ENCODE measurements around the gene GIMAP8. TPM values are rescaled to one million over a fixed set of nuclear protein-coding genes. Genes with fewer than 3 reads are reported as not detected.
"Not testable (repeated sequence)": the region's sequence is repeated elsewhere in the genome, so short reads cannot be mapped to it uniquely, and the experiment has no call there.

The GIMAP8 gene
- total RNA-seq, 1 donor: not detected

GRCh38 chr7:150487625-150488024, 37.2 kb downstream of the GIMAP8 start:
- Histone ChIP-seq H3K4me2 (ENCODE audit: insufficient read depth, low read length) (no peak overlapping the region), H3K9me3 (ENCODE audit: low read depth, low read length) (no peaks in the 10 kb centered on the region), H3K4me3 (ENCODE audit: insufficient read depth, low read length) (no peak overlapping the region), H3K36me3 (ENCODE audit: insufficient read depth, low read length) (no peaks in the 10 kb centered on the region), H3K4me1 (ENCODE audit: insufficient read depth, low read length) (no peaks in the 10 kb centered on the region), H3K79me2 (ENCODE audit: insufficient read depth, low read length) (no peaks in the 10 kb centered on the region), H3K27me3 (ENCODE audit: insufficient read depth, low read length) (no peaks in the 10 kb centered on the region), H2AFZ (ENCODE audit: low read length) (no peak overlapping the region), H3K27ac (ENCODE audit: low read depth, low read length) (no peak overlapping the region), H4K20me1 (ENCODE audit: insufficient read depth, low read length) (no peaks in the 10 kb centered on the region)
- TF ChIP-seq CTCF (IDR thresholded peaks at IDR 0.05; ENCODE audit: extremely low read depth, low read depth, low read length): no peak
- no peak for DNase-seq (ENCODE audit: insufficient read length, low spot score, missing footprints)

GRCh38 chr7:150489782-150490181, 39.4 kb downstream of the GIMAP8 start:
- Histone ChIP-seq H3K36me3 (ENCODE audit: insufficient read depth, low read length) (no peaks in the 10 kb centered on the region), H4K20me1 (ENCODE audit: insufficient read depth, low read length) (no peaks in the 10 kb centered on the region), H3K9me3 (ENCODE audit: low read depth, low read length) (no peaks in the 10 kb centered on the region), H2AFZ (ENCODE audit: low read length) (no peak overlapping the region), H3K4me1 (ENCODE audit: insufficient read depth, low read length) (no peaks in the 10 kb centered on the region), H3K27ac (ENCODE audit: low read depth, low read length) (no peak overlapping the region), H3K27me3 (ENCODE audit: insufficient read depth, low read length) (no peaks in the 10 kb centered on the region), H3K4me3 (ENCODE audit: insufficient read depth, low read length) (no peak overlapping the region), H3K79me2 (ENCODE audit: insufficient read depth, low read length) (no peaks in the 10 kb centered on the region), H3K4me2 (ENCODE audit: insufficient read depth, low read length) (no peak overlapping the region)
- no peak for TF ChIP-seq CTCF (IDR thresholded peaks at IDR 0.05; ENCODE audit: extremely low read depth, low read depth, low read length)
- DNase-seq (ENCODE audit: insufficient read length, low spot score, missing footprints): no peak

DNA sequence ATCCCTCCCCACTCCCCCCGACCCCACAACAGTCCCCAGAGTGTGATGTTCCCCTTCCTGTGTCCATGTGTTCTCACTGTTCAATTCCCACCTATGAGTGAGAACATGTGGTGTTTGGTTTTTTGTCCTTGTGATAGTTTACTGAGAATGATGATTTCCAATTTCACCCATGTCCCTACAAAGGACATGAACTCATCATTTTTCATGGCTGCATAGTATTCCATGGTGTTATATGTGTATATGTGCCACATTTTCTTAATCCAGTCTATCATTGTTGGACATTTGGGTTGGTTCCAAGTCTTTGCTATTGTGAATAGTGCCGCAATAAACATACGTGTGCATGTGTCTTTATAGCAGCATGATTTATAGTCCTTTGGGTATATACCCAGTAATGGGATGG, 43.0 kb downstream of the GIMAP8 start:
- not testable (repeated sequence) for H3K79me2 ChIP-seq (ENCODE audit: insufficient read depth, low read length); H3K36me3 ChIP-seq (ENCODE audit: insufficient read depth, low read length); H3K27ac ChIP-seq (ENCODE audit: low read depth, low read length); H3K4me3 ChIP-seq (ENCODE audit: insufficient read depth, low read length); DNase-seq (ENCODE audit: insufficient read length, low spot score, missing footprints); H4K20me1 ChIP-seq (ENCODE audit: insufficient read depth, low read length); H2AFZ ChIP-seq (ENCODE audit: low read length); H3K27me3 ChIP-seq (ENCODE audit: insufficient read depth, low read length); H3K4me1 ChIP-seq (ENCODE audit: insufficient read depth, low read length); H3K9me3 ChIP-seq (ENCODE audit: low read depth, low read length); H3K4me2 ChIP-seq (ENCODE audit: insufficient read depth, low read length)

GRCh38 chr7:150502519-150502918, 52.1 kb downstream of the GIMAP8 start:
- Histone ChIP-seq H3K4me1 (ENCODE audit: insufficient read depth, low read length) (no peaks in the 10 kb centered on the region), H4K20me1 (ENCODE audit: insufficient read depth, low read length) (no peaks in the 10 kb centered on the region), H3K27ac (ENCODE audit: low read depth, low read length) (no peak overlapping the region), H3K4me2 (ENCODE audit: insufficient read depth, low read length) (no peak overlapping the region), H3K36me3 (ENCODE audit: insufficient read depth, low read length) (no peaks in the 10 kb centered on the region), H3K27me3 (ENCODE audit: insufficient read depth, low read length) (no peaks in the 10 kb centered on the region), H2AFZ (ENCODE audit: low read length) (no peak overlapping the region), H3K9me3 (ENCODE audit: low read depth, low read length) (no peaks in the 10 kb centered on the region), H3K79me2 (ENCODE audit: insufficient read depth, low read length) (no peaks in the 10 kb centered on the region), H3K4me3 (ENCODE audit: insufficient read depth, low read length) (no peak overlapping the region)
- TF ChIP-seq CTCF (IDR thresholded peaks at IDR 0.05; ENCODE audit: extremely low read depth, low read depth, low read length): no peak
- peak; percentile 26 for DNase-seq (ENCODE audit: insufficient read length, low spot score, missing footprints)

Data from osteoblast (primary cell).